Stimulated activated CD4-positive, alpha-beta T cell treated with anti-CD3 and anti-CD28 coated beads, Interleukin-12 subunit alpha, Interleukin-12 subunit beta, amount 100 ng/mL, for 48 hours (primary cell): ENCODE measurements around the gene C16orf78.

Source experiments
- DNase-seq, 3 donors: peaks; one replicate each; pipeline ENCODE4 v3.0.0-alpha.2; 2020; ENCODE audit warnings: low read depth in 2 of 3, low spot score in 1 of 3

Gene C16orf78

GRCh38 chr16:49382916-49383315, 9.3 kb downstream of the C16orf78 start:
- no peak for DNase-seq

- no peak for DNase-seq
Measured at GRCh38 chr16:49395021-49395420, 21.4 kb downstream of the C16orf78 start.

GRCh38 chr16:49396206-49396720, 22.7 kb downstream of the C16orf78 start:
- DNase-seq, result no peak

GRCh38 chr16:49398761-49399160, 25.2 kb downstream of the C16orf78 start:
- DNase-seq, result no peak

- no peak for DNase-seq
Measured at GRCh38 chr16:49399594-49400364, 26.2 kb downstream of the C16orf78 start.

GRCh38 chr16:49400611-49401010, 27.0 kb downstream of the C16orf78 start:
- no peak for DNase-seq

GRCh38 chr16:49405123-49405522, 31.5 kb downstream of the C16orf78 start:
- DNase-seq, result no peak

- no peak for DNase-seq
Measured at GRCh38 chr16:49405530-49405929, 31.9 kb downstream of the C16orf78 start.

- DNase-seq, result peak; percentile 59 to 60 (median 60)
Measured at GRCh38 chr16:49407873-49408550, 34.4 kb downstream of the C16orf78 start.

- no peak for DNase-seq
Measured at GRCh38 chr16:49409121-49409520, 35.5 kb downstream of the C16orf78 start.

GRCh38 chr16:49410226-49410625, 36.6 kb downstream of the C16orf78 start:
- no peak for DNase-seq

GRCh38 chr16:49411121-49411970, 37.7 kb downstream of the C16orf78 start:
- DNase-seq, result no peak

- no peak for DNase-seq
Measured at GRCh38 chr16:49414671-49415070, 41.1 kb downstream of the C16orf78 start.

GRCh38 chr16:49415083-49415482, 41.5 kb downstream of the C16orf78 start:
- no peak for DNase-seq

- DNase-seq, result no peak
Measured at GRCh38 chr16:49416001-49416675, 42.5 kb downstream of the C16orf78 start.

GRCh38 chr16:49417354-49417753, 43.8 kb downstream of the C16orf78 start:
- no peak for DNase-seq

- DNase-seq, result no peak
Measured at GRCh38 chr16:49419006-49419405, 45.4 kb downstream of the C16orf78 start.

GRCh38 chr16:49419862-49420261, 46.3 kb downstream of the C16orf78 start:
- no peak for DNase-seq

GRCh38 chr16:49422896-49423295, 49.3 kb downstream of the C16orf78 start:
- no peak for DNase-seq

- no peak for DNase-seq
Measured at GRCh38 chr16:49424961-49425360, 51.4 kb downstream of the C16orf78 start.

- DNase-seq, result no peak
Measured at GRCh38 chr16:49427771-49428170, 54.2 kb downstream of the C16orf78 start.
